HL-60/S4 treated with phorbol 12-myristate 13-acetate at 8.2 ng/mL for 4 days and 3 days (cell line): ENCODE data around the gene DIP2C.
"Not testable (repeated sequence)": the region's sequence is repeated elsewhere in the genome, so short reads cannot be mapped to it uniquely, and the experiment has no call there.

Experiments used
- in situ Hi-C: fragments of 300-500 bp; cut with MboI; formaldehyde crosslinking; loops from 2 replicates; pipeline ENCODE4 v1.15.0; 2022; ENCODE audit warnings: low sequenced_read_pairs

The DIP2C gene

GRCh38 chr10:661597-662222 lies 27.8 kb downstream of the DIP2C start:
- in situ Hi-C loops, result no loop called here

DNA sequence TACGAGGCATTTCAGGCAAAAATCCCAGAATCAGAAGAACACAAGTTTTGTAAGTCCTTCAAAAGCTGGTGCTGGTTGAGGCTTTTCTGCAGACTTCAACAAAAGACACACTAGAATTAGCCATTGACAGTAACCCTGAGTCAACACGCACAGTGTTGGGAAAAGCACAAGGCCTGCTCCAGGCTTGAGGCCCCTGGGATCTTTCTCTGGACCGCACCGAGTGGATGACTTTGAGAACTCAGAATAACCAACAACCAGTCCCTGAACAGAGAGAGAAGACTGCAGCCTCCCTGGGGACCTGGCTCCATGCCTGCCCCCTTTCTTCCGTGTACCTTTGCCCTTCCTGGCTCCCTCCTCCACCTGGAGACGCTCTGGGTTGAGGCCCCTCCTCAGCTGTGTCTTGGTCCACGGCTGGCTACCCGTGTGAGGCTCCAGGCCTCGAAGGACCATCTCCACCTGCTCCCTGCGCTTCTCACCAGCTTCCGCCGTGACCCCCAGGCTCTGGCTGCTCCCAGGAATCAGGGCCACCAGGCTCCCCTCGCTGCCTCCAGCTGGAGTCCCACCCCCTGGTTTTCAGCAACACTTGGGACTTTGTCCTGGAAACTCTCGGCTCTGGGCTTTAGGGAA lies 28.4 kb downstream of the DIP2C start:
- in situ Hi-C loops, result no loop called here

- in situ Hi-C loops, result no loop called here
Measured at GRCh38 chr10:660413-660969, 29.0 kb downstream of the DIP2C start.

- in situ Hi-C loops, result no loop called here
Measured at GRCh38 chr10:659688-660141, 29.8 kb downstream of the DIP2C start.

DNA sequence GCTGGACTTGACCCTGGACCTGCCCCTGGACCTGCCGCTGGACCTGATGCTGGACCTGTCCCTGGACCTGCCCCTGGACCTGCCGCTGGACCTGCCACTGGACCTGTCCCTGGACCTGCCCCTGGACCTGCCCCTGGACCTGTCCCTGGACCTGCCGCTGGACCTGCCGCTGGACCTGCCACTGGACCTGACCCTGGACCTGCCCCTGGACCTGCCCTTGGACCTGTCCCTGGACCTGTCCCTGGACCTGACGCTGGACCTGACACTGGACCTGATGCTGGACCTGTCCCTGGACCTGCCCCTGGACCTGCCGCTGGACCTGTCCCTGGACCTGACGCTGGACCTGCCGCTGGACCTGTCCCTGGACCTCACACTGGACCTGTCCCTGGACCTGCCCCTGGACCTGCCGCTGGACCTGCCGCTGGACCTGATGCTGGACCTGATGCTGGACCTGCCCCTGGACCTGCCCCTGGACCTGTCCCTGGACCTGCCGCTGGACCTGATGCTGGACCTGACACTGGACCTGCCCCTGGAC lies 31.6 kb downstream of the DIP2C start:
- in situ Hi-C loops, result not testable (repeated sequence)

DNA sequence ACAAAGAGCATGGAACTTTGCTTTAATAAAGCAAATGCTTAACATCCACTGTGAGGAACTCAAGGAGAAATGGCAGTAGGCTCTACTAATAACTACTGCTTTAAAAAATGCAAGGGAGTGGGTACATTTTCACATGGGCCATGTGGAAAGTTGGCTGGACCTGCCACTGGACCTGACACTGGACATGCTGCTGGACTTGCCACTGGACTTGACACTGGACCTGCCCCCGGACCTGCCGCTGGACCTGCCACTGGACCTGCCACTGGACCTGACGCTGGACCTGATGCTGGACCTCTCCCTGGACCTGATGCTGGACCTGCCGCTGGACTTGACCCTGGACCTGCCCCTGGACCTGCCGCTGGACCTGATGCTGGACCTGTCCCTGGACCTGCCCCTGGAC lies 32.6 kb downstream of the DIP2C start:
- in situ Hi-C loops, result no loop called here

- in situ Hi-C loops, result no loop called here
Measured at GRCh38 chr10:655184-655583, 34.3 kb downstream of the DIP2C start.

DNA sequence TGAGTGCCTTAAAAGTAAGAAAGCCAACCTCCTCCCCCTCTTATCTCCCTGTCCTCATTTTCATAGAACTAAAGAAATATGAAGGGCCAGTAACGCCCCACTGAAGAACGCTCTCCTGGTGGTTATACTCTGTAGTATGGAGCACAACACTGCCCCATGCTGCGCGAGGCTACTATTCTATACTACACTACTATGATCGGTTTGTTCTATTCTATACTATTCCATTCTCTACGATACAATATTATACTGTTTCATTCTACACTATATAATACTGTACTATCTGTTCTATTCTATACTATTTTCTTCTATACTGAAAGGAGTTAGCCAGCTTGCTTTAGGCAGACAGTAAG lies 34.8 kb downstream of the DIP2C start:
- in situ Hi-C loops, result no loop called here

DNA sequence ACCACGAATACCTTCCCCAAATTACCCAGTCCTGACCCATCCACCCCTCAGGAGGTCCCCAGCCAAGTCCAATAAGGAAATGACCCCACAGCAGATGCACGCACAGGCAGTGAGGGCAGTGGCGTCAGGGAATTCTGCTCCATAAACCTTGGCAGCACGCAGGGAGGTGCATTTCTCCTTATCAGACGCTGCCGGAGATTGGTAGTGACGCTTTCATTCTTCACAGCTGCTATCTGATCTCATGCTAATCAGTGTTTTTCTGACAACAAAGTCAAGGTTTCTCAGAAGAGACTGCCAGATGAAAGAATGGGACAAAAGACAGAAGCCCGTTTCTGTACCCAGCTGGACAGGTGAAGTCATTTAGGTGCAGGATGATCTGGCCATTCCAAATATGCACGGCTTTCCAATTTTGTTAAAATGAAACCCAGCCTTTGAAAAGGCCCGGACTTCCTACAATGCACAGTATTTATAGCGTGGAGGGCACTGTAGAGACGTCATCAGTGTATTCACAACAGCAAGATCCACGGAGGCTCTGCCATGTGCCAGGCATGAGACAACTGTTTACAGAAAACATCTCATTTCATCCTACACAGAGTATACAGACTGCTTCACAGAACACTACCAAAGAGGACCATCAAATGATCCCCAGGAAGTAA lies 35.3 kb downstream of the DIP2C start:
- in situ Hi-C loops, result no loop called here

DNA sequence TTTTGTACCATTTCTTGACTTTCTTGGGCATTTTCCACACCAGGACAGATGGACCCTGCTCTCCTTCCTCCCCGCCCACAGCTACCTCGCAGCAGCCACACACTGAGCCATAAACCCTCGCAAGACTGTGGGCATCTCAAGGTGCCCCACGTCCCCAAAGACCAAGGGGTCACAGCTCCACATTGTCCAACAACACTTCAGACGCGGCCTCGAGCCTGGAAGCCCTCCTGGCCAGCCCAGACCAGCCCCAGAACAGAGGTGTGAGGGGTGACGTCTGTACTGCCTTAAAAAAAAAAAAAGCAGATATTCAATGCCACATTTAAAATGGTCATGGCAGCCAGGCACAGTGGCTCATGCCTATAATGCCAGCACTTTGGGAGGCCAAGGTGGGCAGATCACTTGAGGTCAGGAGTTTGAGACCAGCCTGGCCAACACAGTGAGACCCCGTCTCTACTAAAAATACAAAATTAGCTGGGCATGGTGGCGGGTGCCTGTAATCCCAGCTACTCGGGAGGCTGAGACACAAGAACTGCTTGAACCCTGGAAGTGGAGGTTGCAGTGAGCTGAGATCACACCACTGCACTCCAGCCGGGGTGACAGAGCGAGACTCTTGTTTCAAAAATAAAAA lies 36.5 kb downstream of the DIP2C start:
- in situ Hi-C loops, result not testable (repeated sequence)

DNA sequence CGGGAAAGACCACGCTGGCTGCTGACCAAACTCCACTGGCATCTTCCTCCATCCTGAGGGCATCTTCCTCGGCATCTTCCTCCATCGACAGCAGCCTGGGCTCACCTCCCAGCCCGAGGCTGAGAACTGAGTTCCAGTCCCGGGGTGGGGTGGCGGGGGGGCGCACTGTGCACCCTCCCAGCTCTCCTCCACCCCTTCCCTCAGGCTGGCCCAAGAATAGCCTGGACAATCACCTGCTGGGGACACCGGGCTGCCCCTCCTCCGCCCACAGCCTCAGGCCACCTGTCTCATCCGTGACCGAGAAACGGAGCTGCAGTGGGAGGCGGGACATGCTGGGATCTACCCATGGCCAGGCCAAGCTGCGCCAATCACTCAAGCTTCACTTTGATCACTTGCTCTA lies 37.2 kb downstream of the DIP2C start:
- in situ Hi-C loops, result no loop called here

DNA sequence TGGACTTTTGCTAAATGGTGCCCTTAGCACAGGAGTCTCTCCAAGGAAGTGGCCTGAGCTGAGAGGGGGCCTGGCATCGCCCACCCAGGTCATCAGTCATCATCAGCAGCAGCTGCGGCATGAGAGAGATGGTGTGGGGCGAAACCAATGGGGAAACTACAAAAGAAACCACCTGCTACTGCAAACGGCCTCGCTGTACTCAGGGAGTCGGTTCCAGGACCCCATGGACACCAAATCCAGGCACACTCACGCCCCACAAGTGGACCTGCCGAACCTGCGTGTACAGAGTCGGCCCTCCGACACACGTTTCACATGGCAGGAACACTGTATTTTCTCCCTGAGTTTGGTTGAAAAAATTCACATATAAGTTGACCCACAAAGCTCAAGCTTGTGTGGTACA lies 37.8 kb downstream of the DIP2C start:
- in situ Hi-C loops, result no loop called here

- in situ Hi-C loops, result no loop called here
Measured at GRCh38 chr10:650886-651615, 38.4 kb downstream of the DIP2C start.

- in situ Hi-C loops, result no loop called here
Measured at GRCh38 chr10:650441-650851, 39.0 kb downstream of the DIP2C start.

DNA sequence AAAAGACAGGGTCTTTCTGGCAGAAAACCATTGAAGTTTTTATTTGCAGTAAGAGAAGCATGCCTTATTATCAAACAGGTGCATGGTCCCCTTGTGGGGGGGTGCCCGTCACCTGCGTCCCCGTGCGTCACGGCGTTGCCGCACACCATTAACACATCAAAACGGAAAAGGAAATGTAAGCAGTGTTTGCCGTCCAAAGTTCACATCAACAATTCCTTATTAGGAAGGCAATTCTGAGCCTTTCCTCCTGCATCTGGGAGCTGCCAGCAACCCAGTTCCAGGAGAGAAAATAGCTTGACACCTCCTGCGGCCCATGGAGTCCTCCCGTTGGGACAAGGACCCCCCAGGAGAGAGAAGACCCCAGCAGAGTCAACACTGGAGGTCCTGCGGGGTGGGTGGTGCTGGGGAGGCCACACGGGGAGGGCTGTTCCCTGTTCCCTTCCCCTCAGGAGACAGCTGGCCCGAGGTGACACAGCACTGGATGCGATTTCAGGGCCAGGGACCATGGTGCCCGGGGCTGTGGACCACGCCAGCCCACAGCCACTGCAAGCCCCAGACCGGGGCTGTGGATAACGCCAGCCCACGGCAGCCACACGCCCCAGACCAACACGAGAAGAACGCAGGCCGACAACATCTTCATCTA lies 39.5 kb downstream of the DIP2C start:
- in situ Hi-C loops, result no loop called here

DNA sequence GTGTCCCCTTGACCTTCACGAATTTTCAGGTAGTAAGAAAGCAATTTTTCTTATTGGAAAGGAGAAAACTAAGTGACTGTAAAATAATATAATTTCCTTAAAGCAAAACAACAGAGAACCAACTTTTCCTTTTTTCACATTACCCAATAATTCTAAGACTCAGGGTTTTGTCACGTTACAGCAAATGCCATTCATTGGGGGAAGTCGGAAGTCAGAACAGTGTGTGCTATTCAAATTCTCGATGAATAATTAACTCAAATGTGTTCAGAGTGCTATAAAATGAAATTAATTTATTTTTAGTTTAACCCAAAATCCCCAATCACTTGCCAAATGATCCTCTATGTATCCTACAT lies 40.0 kb downstream of the DIP2C start:
- in situ Hi-C loops, result no loop called here

- in situ Hi-C loops, result not testable (repeated sequence)
Measured at GRCh38 chr10:647019-647418, 42.4 kb downstream of the DIP2C start.

DNA sequence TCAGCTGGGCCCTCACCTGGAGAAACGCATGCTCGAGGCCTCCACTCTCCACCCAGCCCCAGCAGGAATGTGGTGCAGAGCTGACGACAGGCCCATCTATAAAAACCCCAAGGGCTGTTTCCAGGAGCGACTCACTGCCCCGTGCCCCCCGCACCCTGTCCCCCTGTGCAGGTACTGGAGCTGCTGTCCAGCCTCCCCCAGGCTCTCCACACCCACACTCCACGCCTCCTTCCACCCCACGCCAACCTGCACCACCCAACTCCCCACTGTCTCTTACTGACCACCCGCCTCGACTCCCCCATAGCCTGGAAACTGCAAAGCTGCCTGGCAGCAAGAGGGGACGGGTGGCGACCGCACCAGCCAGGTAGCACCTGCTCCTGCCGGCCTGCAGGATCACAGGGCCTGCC lies 43.3 kb downstream of the DIP2C start:
- in situ Hi-C loops, result no loop called here

DNA sequence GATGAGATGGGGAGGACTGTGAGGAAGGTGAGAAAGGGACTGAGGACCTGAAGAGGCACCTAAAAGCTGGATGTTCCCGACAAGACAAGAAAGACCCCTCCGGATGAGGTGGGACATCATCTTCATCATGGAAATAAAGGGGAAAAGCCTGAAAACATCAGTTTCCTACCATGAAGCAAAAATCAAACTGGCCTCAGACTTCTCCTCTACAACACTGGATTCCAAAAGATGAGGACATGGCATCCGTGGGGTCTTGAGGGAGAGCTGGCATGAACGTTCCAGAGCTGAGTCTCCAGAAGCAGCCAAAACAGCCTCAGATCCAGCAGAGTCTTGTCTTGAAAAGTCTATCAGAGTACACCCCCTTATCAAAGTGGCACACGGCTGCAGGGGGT lies 44.5 kb downstream of the DIP2C start:
- in situ Hi-C loops, result no loop called here
